DMS79 (cell line): ENCODE measurements around the gene ZNF454.

Source experiments
- DNase-seq: peaks from one replicate; lab custom pipeline; 2025; lab: John Stamatoyannopoulos, UW

ZNF454 gene

GRCh38 chr5:178940569-178941360, at the start of gene ZNF454:
ZNF454 (plus strand) TSS chr5:178941198; CDS start chr5:178942792, 1,594 bp downstream.
- DNase-seq = no peak

GRCh38 chr5:178895615-178896571, 45.1 kb upstream of the ZNF454 start, which contains the start of gene ZFP2:
ZFP2 (plus strand) TSS chr5:178895913; CDS start chr5:178931314, 35,401 bp downstream.
- DNase-seq = peak; percentile 18

DNA sequence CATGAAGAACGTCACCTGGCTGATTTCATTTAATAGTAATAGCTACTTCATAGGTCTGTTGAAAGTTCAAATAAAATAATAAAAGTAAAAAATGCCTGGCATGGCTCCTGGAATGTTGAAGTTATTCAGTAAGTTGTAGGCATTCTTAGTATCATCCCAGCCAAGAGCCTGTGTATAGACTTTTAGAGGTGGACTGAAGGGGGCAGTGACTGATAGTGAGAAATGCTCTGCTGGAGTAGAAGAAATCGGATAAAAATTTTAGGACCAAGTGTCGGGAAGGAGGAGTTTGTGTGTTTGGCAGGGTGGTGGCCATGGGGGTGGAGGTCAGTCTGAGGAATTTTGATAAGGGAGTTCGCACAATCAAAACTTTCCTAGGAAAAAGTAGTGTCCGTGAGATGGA, 41.7 kb upstream of the ZNF454 start:
- no peak for DNase-seq

DNA sequence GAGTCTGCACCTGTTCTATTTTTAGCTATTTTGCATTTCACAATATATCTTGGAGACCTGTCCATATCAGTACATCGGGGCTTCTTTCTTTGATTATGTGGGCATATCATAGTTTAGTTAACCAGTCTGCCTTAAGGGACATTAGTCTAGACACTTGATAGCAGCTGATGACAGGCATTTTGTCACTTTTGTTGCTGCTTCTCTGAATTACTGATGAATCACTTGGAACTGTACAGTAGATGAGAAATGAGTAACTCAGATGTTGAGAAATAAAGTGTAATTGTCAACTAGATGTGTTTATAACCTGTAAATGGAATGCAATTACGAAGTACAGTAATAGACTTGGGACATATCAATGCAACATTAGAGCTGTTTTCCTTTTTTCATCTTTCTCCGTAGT, 38.1 kb upstream of the ZNF454 start:
- no peak for DNase-seq

- DNase-seq = no peak
Observed at GRCh38 chr5:178931846-178932760, 8.9 kb upstream of the ZNF454 start.

DNA sequence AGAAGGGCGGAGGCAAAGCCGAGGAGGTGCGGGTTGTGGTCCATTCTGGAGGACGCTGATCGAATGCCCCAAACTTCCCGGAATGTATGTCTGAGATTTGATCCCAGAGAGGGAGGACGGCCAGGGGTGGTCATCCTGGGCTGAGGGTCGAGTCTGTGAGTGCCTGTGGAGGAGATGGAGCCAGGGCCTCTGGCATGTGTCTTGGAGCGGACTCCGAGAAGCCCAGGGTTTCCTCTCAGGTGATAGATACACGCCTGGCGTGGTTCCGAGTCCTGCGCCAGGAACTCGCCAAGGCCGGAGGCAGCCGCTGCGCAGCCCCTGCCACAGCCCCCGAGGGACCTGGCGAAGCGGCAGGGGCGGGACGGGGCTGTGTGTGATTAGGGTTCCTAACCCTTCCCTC, 363 bp downstream of the ZNF454 start:
- no peak for DNase-seq

GRCh38 chr5:178965465-178966055, 24.6 kb downstream of the ZNF454 start:
- DNase-seq = no peak

DNA sequence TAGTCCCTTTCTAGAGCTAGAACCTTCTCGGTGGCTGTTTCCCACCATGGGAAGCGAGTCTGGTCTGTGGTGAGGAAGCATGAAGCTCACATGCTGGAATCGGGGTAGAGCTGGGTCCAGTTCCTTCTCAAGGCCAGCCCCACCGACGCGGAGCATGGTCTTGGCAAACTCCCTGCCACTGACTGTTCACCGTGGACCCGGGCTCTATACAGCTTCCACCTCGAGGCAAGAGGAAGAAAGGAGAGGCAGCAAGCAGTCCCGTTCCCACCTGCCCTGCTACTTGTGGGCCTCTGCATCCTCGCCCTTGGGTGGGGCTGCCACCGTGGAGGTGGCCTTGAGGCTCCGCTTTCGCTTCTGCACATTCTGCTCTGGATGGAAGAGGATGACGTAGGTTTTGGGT, 40.4 kb downstream of the ZNF454 start:
- no peak for DNase-seq

GRCh38 chr5:178982941-178983340, 41.9 kb downstream of the ZNF454 start:
- no peak for DNase-seq

GRCh38 chr5:178983728-178984127, 42.7 kb downstream of the ZNF454 start:
- DNase-seq = no peak

GRCh38 chr5:178984145-178985072, 43.4 kb downstream of the ZNF454 start:
- no peak for DNase-seq

DNA sequence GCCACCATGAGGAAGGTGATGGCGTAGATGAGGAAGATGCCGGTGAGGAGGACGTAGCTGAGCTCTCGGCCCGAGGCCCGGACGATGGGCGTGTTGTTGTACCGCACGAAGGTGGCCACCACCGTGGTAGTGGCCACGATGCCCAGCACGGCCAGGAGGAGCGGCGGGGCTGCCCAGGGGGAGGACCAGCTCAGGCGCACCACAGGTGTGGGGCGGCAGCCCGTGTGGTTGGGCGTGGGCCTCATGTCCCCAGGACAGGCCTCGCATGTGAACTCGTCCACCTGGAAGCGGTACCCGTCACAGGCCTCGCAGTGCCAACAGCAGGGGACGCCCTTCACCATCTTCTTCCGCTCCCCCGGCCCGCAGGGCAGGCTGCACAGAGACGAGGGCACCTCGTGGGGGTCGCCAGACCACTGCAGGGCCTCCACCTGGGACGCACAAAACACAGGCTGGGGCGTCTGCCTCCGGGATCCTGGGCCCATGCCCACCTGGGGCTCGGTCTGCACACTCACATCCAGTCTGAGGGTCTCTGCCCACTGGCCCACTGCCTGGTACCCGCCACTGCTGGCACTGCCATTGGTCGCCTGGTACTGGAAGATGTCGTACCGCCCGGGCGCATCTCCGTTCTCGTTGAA, 45.4 kb downstream of the ZNF454 start:
- DNase-seq = no peak

DNA sequence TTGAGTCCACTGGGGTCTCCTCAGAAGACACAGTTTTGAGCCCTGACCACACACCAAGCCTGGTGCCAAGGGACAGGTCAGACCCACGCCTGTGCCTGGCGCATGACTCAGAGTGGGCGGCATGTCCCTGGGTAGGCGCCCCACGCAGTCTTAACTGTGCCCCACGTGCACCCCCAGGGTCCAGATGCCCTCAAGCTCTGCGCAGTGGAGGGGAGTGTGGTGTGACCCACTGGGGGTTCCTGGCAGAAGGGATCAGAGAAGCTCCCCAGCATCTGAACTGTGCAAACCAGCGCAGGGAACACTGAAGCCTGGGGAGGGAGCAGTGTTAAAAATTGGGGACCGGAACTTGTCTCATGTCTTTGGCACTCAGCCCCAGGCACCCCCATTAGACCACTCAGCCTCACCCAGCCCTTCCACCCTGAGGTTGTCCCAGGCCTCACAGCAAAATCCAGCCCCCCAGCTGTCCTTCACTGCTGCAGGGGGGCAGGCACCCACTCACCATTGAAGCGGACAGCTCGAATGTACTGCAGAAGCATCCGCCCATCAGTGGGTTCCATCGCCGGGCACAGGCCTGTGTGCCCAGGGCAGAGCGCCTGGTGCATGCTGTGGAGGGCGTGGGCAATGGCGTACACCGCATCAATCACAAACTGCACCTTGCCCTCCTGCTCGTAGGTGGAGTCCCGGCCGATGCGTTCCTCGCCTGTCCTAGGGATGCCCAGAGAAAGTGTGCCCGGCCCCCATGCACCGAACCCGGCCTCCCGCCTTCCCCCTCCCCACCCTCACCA, 47.6 kb downstream of the ZNF454 start:
- DNase-seq = no peak

- no peak for DNase-seq
Observed at GRCh38 chr5:178989311-178989710, 48.3 kb downstream of the ZNF454 start.

GRCh38 chr5:178990491-178990890, 49.5 kb downstream of the ZNF454 start:
- DNase-seq = no peak

DNA sequence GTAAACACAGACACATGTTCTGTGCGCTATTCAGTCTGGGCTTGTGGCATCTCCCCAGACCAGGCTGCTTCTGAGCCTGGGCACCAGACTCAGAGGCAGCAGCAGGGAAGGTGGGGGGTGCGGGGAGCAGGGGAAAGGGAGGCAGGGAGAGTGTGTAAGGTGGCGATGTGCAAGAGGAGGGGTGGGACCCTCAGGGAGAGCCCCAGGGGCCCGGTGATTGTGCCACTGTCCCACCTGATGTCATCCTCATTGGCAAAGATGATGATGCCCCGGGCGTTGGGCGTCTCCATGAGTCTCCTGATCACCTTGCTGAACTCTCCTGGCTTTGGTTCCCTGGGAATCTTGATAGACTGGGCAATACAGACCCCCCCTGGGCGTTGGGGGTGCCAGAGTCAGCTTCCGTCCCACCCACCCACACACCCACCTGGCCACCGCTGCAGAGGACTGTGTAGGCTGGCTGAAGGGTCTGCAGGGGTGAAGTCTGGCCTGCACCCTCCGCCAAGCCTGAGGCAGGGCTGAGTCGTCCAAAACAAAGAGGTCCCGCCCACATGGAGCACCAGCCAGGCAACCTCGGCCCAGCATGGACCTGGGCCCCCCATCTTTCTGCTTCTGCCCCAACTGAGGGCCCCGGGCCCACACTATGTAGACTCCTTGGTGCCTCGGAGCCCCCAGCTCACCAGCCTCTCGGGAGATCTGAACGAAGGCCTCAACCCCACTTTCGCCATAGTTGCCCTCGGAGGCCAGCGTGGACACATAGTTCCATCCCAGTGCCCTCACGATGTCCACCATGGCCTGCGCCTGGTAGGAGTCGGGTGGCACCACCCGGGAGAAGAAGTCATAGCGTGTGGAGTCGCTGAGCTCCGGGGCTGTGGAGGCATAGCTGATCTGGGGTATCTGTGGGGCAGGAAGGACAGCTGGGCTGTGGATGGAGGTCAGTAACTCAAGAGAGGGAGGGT, 50.5 kb downstream of the ZNF454 start:
- DNase-seq = no peak

- DNase-seq = no peak
Observed at GRCh38 chr5:178992291-178992895, 51.4 kb downstream of the ZNF454 start.
